GM19438 (cell line): Measurements from ENCODE around the gene WDR86.

Experiments used
- ATAC-seq: cut with Tn5 transposase; IDR thresholded peaks from one replicate; pipeline ENCODE4 v1.9.1; 2021; ENCODE audit warnings: low read depth; ENCODE audit not compliant: unreplicated experiment

Gene WDR86

GRCh38 chr7:151428378-151429236, 18.8 kb upstream of the WDR86 start:
- no peak for ATAC-seq

DNA sequence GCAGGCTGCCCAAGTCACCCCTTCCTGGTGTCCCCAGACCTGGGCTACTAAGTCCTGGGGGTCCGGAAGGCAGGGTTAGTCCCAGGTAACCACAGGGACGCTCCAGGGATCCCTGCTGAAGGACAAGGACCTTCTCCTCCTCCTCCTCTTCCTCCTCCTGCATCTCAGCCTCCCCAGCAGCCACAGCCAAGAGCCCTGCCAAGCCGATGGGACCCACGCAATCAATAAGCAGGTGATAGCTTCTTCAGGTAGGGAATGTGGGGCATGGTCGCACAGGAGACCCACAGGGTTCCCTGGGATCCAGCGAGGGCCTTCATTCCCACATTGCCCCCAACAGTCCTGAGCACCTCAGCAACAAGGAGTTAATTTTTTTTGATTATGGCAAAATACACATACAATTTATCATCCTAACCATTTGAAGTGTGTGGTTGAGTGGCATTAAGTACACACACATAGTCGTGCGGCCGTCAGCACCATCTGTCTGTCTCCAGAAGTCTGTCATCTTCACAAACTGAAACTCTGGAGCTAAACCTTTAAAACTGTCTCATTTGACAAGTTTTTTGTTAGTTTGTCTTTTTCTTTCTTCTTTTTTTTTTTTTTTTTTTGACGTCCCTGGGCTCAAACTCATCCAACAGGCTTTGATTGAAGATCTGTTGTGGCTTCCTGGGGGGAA, 18.0 kb upstream of the WDR86 start:
- ATAC-seq: no peak

GRCh38 chr7:151426904-151427704, 17.3 kb upstream of the WDR86 start:
- no peak for ATAC-seq

- ATAC-seq: no peak
Measured at GRCh38 chr7:151426441-151426903, 16.6 kb upstream of the WDR86 start.

- no peak for ATAC-seq
Measured at GRCh38 chr7:151425670-151426440, 16.0 kb upstream of the WDR86 start.

DNA sequence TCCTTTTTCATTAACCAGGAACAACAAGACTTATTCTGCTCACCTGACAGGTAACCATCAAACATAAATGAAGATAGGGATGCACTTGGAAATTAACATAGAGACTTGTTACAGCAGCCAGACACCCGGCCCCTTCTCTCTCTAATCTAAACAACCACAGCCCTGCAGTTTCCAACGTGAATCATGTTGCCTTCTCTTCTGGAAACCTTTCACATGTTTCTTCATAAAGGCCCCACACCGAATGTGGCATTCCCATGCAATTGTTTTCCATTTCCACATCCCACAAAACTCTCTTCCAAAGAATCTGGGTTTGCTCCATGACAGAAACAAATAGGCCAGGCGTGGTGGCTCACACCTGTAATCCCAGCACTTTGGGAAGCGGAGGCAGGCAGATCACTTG, 15.0 kb upstream of the WDR86 start:
- ATAC-seq: no peak

GRCh38 chr7:151423936-151424335, 14.1 kb upstream of the WDR86 start:
- ATAC-seq: no peak

GRCh38 chr7:151423226-151423625, 13.4 kb upstream of the WDR86 start:
- ATAC-seq: no peak

GRCh38 chr7:151422212-151422611, 12.4 kb upstream of the WDR86 start:
- no peak for ATAC-seq

- no peak for ATAC-seq
Measured at GRCh38 chr7:151420144-151420543, 10.3 kb upstream of the WDR86 start.

- ATAC-seq: no peak
Measured at GRCh38 chr7:151416941-151417315, 7.1 kb upstream of the WDR86 start.

DNA sequence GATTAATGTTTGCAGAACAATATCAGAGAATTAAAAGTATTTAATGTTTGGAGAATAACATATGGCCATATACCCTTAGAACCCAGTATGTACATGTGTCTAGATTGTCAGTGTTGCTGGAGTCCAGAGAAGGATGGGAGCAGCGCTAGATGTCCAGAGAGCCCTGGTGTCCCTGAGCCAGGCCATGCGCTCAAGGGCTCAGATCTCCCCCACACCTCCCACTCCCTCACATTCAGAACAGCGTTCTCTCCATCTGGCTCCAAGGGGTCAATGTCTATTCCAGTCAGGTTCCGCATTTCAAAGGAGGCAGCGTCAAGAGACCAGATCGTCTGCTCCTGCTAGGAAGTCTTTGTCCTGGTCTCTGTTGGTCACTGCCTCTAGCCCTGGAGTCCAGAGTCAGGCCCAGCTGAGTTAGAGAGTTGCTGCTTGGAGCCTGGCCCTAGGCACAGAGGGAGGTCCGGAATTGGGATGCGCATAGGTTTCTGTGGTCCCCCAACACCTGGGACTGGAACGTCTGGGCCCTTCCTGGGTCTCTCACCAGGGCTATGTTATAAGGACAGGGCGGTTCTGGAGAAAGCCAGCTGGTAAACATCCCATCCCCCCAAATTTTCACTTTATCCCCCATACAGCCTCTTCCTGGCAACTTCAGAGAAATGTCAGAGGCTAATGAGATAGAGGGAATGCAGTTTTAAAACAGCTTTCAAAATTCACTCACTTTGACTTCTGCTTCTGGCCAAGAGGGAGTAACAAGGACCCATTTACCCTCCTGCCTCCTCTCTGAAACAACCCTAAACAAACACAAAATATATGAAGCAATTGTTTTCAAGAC, 6.5 kb upstream of the WDR86 start:
- no peak for ATAC-seq

DNA sequence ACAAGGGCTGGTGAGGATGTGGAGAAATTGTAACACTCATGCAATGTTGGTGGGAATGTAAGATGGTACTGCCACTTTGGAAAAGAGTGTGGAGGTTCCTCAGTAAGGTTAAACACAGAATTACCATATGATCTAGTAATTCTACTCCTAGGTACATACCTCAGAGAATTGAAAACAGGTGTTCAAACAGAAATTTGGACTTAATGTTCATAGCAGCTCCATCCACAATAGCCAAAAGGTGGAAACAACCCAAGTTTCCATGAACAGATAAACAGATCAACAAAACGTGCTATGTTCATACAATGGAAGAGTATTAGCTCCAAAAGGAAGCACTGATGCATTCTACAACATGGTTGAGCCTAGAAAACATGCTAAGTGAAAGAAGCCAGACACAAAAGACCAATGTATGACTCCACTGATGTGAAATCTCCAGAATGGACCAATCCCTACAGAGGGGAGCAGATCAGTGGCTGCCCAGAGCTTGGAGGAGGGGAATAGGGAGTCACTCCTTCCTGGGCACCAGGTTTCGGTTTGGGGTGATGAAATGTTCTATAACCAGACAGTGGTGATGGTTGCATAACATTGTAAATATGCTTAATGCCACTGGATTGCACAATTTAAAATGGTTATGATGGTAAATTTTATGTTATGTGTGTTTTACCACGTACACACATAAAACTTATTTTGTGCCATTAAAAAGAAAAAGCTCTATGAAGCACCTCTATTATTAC, 5.7 kb upstream of the WDR86 start:
- ATAC-seq: no peak

- ATAC-seq: no peak
Measured at GRCh38 chr7:151413241-151413640, 3.4 kb upstream of the WDR86 start.

GRCh38 chr7:151412318-151412717, 2.5 kb upstream of the WDR86 start:
- no peak for ATAC-seq

DNA sequence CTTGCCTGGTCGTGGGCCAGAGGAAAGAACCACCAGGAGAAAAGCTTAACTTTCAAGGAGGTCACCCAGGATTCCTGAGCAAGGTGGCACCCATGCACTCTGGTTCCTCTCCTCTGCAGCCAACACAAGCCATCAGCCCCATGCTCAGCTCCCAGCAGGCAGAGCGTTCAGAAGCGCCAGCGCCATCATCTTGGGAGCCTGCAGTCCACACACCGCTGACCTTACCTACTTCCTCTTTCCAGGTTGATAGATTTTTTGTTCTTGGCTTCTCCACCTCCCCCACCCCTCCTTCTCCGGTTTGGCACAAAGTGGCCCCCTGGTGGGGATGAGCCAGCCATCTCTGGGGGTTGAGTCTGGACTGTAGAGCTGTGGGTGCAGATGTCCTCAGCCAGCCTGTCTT, 1.7 kb upstream of the WDR86 start:
- no peak for ATAC-seq

DNA sequence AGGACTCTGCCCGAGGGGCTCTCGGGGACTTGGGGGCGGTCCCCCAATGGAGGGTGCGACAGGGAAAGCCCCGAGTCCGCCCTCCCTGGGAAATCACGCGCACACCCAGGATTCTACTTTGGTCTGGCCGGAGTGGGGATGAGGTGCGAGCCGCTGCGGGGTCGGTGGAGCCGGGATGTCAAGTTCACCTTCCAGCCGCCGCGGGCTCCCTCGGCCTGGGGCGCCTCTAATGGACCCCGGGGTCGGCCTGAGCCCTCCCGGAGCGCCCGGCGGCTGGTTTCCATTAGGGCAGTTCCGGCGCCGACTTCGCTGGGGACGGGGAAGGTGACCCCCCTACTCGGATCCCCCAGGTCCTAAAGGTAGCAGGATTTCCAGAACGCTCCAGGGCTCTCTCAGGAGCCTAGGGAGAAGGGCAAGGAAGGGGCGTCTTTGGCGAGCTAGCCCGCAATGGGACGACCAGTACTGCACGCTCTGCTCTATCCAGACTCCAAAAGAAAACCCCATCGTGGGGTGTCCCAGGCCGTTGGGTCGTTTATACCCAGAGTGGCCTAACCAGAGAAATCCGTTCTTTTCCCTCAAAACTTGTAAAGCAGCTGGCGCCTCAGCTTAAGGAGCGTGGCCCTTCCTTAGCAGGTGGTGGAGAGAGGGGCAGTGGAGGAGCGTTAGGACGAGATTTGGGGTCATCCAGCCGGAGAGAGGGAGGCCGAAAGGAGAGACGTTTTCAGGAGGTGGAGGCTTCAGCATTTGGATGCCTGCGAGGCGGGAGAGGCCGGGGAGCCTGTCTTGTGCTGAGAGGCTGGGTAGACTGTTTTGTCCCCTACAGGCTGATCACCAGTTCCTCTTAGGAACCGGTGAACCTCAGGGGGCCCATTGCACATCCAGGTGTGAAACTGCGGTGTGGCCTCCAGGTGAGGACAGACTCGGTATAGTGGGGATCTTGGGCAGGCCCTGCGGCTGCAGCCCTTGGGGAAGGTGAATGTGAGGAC, 860 bp upstream of the WDR86 start:
- ATAC-seq: no peak
